Measurements from ENCODE around the gene BICDL1. TPM values are rescaled to one million over a fixed set of nuclear protein-coding genes. Genes with fewer than 3 reads are reported as not detected.

The BICDL1 gene
- polyA plus RNA-seq, 3 donors from 2014 or later, result 1.0 TPM; not detected in 1

GRCh38 chr12:120086801-120087621, 98.0 kb downstream of the BICDL1 start:
- DNase-seq, result peak; percentile 99 to 100 (median 99)
- no peaks in the 10 kb centered on the region for H3K9me3 Mint-ChIP-seq

GRCh38 chr12:120089105-120089504, 100.1 kb downstream of the BICDL1 start:
- Mint-ChIP-seq H3K27ac (peak overlapping the region in 3 of 6 donors; percentile 52 to 79 (median 70)), H3K27me3 (ENCODE audit: low read depth in 3 of 3) (peaks cover 11 to 17% (median 11%) of the 10 kb centered on the region in 3 donors), H3K9me3 (no peaks in the 10 kb centered on the region), H3K36me3 (peaks cover 4 to 20% (median 4%) of the 10 kb centered on the region in 3 donors), H3K4me3 (no peak overlapping the region), H3K4me1 (peaks cover 26 to 36% of the 10 kb centered on the region in 2 donors)
- no peak for DNase-seq

More at GRCh38 chr12:120086801-120087621, 98.0 kb downstream of the BICDL1 start:
- Mint-ChIP-seq H3K4me3 (peak overlapping the region; percentile 79 to 86 (median 81)), H3K4me1 (peaks cover 20 to 29% of the 10 kb centered on the region in 2 donors), H3K36me3 (peaks cover 4 to 24% (median 6%) of the 10 kb centered on the region in 3 donors), H3K27ac (peak overlapping the region; percentile 89 to 94 (median 92)), H3K27me3 (ENCODE audit: low read depth in 3 of 3) (peaks cover 8 to 16% (median 11%) of the 10 kb centered on the region in 3 donors)

GRCh38 chr12:120089796-120090195, 100.8 kb downstream of the BICDL1 start:
- no peak for DNase-seq
- Mint-ChIP-seq H3K4me3 (no peak overlapping the region), H3K27me3 (ENCODE audit: low read depth in 3 of 3) (peaks cover 11 to 18% (median 11%) of the 10 kb centered on the region in 3 donors), H3K9me3 (no peaks in the 10 kb centered on the region), H3K4me1 (peaks cover 33 to 41% of the 10 kb centered on the region in 2 donors), H3K36me3 (peaks cover 4 to 17% (median 4%) of the 10 kb centered on the region in 3 donors), H3K27ac (peak overlapping the region in 1 of 6 donors; percentile 70)

- Mint-ChIP-seq H3K9me3 (no peaks in the 10 kb centered on the region), H3K27ac (no peak overlapping the region)
These were observed 101.2 kb downstream of the BICDL1 start for GRCh38 chr12:120090206-120090605.

GRCh38 chr12:120090626-120091295, 101.7 kb downstream of the BICDL1 start:
- Mint-ChIP-seq H3K4me3 (no peak overlapping the region), H3K27me3 (ENCODE audit: low read depth in 3 of 3) (peaks cover 11 to 19% (median 11%) of the 10 kb centered on the region in 3 donors)

More at GRCh38 chr12:120090206-120090605, 101.2 kb downstream of the BICDL1 start:
- Mint-ChIP-seq H3K4me1 (peaks cover 36 to 41% of the 10 kb centered on the region in 2 donors), H3K36me3 (peaks cover 4 to 13% (median 4%) of the 10 kb centered on the region in 3 donors), H3K27me3 (ENCODE audit: low read depth in 3 of 3) (peaks cover 11 to 18% (median 11%) of the 10 kb centered on the region in 3 donors), H3K4me3 (no peak overlapping the region)
- no peak for DNase-seq

GRCh38 chr12:120091371-120092090, 102.5 kb downstream of the BICDL1 start:
- no peak overlapping the region for H3K4me3 Mint-ChIP-seq

More at GRCh38 chr12:120090626-120091295, 101.7 kb downstream of the BICDL1 start:
- H3K4me1 Mint-ChIP-seq, result peaks cover 36 to 37% of the 10 kb centered on the region in 2 donors
- no peaks in the 10 kb centered on the region for H3K9me3 Mint-ChIP-seq
- no peak for DNase-seq
- H3K36me3 Mint-ChIP-seq, result peaks cover 4 to 10% (median 4%) of the 10 kb centered on the region in 3 donors
- H3K27ac Mint-ChIP-seq, result peak overlapping the region in 2 of 6 donors; percentile 40 to 46

GRCh38 chr12:120092551-120093335, 103.7 kb downstream of the BICDL1 start:
- no peak for DNase-seq

More at GRCh38 chr12:120091371-120092090, 102.5 kb downstream of the BICDL1 start:
- peaks cover 11 to 19% (median 11%) of the 10 kb centered on the region in 3 donors for H3K27me3 Mint-ChIP-seq (ENCODE audit: low read depth in 3 of 3)
- DNase-seq, result no peak
- no peaks in the 10 kb centered on the region for H3K9me3 Mint-ChIP-seq
- H3K36me3 Mint-ChIP-seq, result peaks cover 4 to 13% (median 4%) of the 10 kb centered on the region in 3 donors
- peak overlapping the region in 5 of 6 donors; percentile 30 to 49 (median 46) for H3K27ac Mint-ChIP-seq
- H3K4me1 Mint-ChIP-seq, result peaks cover 30 to 33% of the 10 kb centered on the region in 2 donors

GRCh38 chr12:120093336-120093591, 104.2 kb downstream of the BICDL1 start:
- Mint-ChIP-seq H3K27ac (no peak overlapping the region), H3K4me3 (no peak overlapping the region), H3K27me3 (ENCODE audit: low read depth in 3 of 3) (peaks cover 3 to 13% (median 4%) of the 10 kb centered on the region in 3 donors), H3K4me1 (peaks cover 16 to 21% of the 10 kb centered on the region in 2 donors), H3K9me3 (no peaks in the 10 kb centered on the region), H3K36me3 (peaks cover 4 to 19% (median 4%) of the 10 kb centered on the region in 3 donors)
- DNase-seq, result no peak

More at GRCh38 chr12:120092551-120093335, 103.7 kb downstream of the BICDL1 start:
- Mint-ChIP-seq H3K27me3 (ENCODE audit: low read depth in 3 of 3) (peaks cover 3 to 10% (median 4%) of the 10 kb centered on the region in 3 donors), H3K4me3 (no peak overlapping the region), H3K36me3 (peaks cover 4 to 17% (median 4%) of the 10 kb centered on the region in 3 donors), H3K27ac (peak overlapping the region in 3 of 6 donors; percentile 30 to 64 (median 49)), H3K9me3 (no peaks in the 10 kb centered on the region), H3K4me1 (peaks cover 17 to 22% of the 10 kb centered on the region in 2 donors)

- no peak for DNase-seq
- H3K4me1 Mint-ChIP-seq, result peaks cover 16 to 21% of the 10 kb centered on the region in 2 donors
- H3K9me3 Mint-ChIP-seq, result no peaks in the 10 kb centered on the region
- peak overlapping the region in 1 of 5 donors; percentile 21 for H3K4me3 Mint-ChIP-seq
- H3K27me3 Mint-ChIP-seq (ENCODE audit: low read depth in 3 of 3), result peaks cover 3 to 11% (median 4%) of the 10 kb centered on the region in 3 donors
- peak overlapping the region in 2 of 6 donors; percentile 75 to 81 for H3K27ac Mint-ChIP-seq
- H3K36me3 Mint-ChIP-seq, result peaks cover 4 to 24% (median 4%) of the 10 kb centered on the region in 3 donors
These were observed 104.7 kb downstream of the BICDL1 start for GRCh38 chr12:120093592-120094355.

- peaks cover 16 to 17% of the 10 kb centered on the region in 2 donors for H3K4me1 Mint-ChIP-seq
- H3K36me3 Mint-ChIP-seq, result peaks cover 0 to 21% (median 4%) of the 10 kb centered on the region in 3 donors
- H3K9me3 Mint-ChIP-seq, result no peaks in the 10 kb centered on the region
- no peak for DNase-seq
- peak overlapping the region in 1 of 5 donors; percentile 8 for H3K4me3 Mint-ChIP-seq
- H3K27me3 Mint-ChIP-seq (ENCODE audit: low read depth in 3 of 3), result peaks cover 0 to 6% (median 3%) of the 10 kb centered on the region in 3 donors
- no peak overlapping the region for H3K27ac Mint-ChIP-seq
These were observed 105.4 kb downstream of the BICDL1 start for GRCh38 chr12:120094485-120094884.

GRCh38 chr12:120095331-120095730, 106.3 kb downstream of the BICDL1 start:
- H3K9me3 Mint-ChIP-seq, result no peaks in the 10 kb centered on the region
- H3K27ac Mint-ChIP-seq, result no peak overlapping the region
- peaks cover 0 to 21% (median 4%) of the 10 kb centered on the region in 3 donors for H3K36me3 Mint-ChIP-seq
- peaks cover 0 to 6% (median 3%) of the 10 kb centered on the region in 3 donors for H3K27me3 Mint-ChIP-seq (ENCODE audit: low read depth in 3 of 3)
- peaks cover 20 to 21% of the 10 kb centered on the region in 2 donors for H3K4me1 Mint-ChIP-seq
- DNase-seq, result no peak
- no peak overlapping the region for H3K4me3 Mint-ChIP-seq

- no peak overlapping the region for H3K4me3 Mint-ChIP-seq
- H3K36me3 Mint-ChIP-seq, result peaks cover 0 to 20% (median 4%) of the 10 kb centered on the region in 3 donors
- no peak overlapping the region for H3K27ac Mint-ChIP-seq
- peaks cover 0 to 6% (median 3%) of the 10 kb centered on the region in 3 donors for H3K27me3 Mint-ChIP-seq (ENCODE audit: low read depth in 3 of 3)
- DNase-seq, result no peak
- peaks cover 24 to 25% of the 10 kb centered on the region in 2 donors for H3K4me1 Mint-ChIP-seq
- H3K9me3 Mint-ChIP-seq, result no peaks in the 10 kb centered on the region
These were observed 106.7 kb downstream of the BICDL1 start for GRCh38 chr12:120095736-120096135.

Data from immature natural killer cell (primary cell).